ENCODE data around the gene REV3L.

GRCh38 chr6:111429571-111429970 lies 53.4 kb downstream of the REV3L start:
- TF ChIP-seq CTCF (IDR thresholded peaks at IDR 0.05; ENCODE audit: low read depth, low read length, poor library complexity, severe bottlenecking) (no peak), EZH2phosphoT487 (IDR thresholded peaks at IDR 0.05; ENCODE audit: borderline replicate concordance, low read length) (no peak)
